ENCODE measurements around the gene SHISA5. TPM values are rescaled to one million over a fixed set of nuclear protein-coding genes. Genes with fewer than 3 reads are reported as not detected.

SHISA5 gene
- total RNA-seq, 1 donor from 2014 or later: 188 TPM

DNA sequence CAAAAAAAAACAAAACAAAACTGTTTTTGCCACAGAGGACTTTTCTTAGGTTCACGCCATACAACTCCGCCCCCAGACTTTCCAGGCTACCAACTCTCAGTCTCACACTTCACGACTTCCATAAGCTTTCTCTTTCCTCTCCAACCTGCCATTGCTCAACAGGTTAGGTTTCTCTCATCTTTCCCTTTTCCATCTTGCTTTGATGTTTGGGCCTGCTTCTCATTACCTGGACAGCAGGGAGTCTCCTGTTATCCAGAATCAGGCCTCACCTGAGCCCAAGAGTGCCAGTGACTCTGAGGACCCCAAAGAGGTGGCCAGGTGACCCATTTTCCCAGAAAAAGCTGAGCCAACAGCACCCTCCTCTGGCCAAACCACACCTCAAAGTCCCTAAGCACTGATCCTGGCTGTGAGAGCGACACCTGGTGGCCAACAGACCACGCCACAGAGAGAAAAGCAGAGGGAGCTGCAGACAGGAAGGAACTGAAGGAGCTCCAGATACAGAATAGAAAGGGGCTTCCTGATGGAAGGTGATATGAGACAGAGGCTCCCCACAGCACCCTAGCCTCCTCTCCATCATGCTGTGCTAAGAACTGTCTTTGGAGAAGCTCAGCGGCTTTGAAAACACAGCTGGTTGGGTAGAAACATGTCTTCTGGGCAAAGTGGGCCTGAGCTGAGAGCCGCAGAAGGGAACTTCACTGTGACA is 68.0 kb downstream of the SHISA5 start:
- no peak for DNase-seq (ENCODE audit: low spot score)
- Mint-ChIP-seq H3K9me3 (ENCODE audit: low read depth) (no peaks in the 10 kb centered on the region), H3K4me3 (ENCODE audit: unreplicated experiment) (no peak overlapping the region), H3K4me1 (ENCODE audit: low read depth) (peaks cover 56% of the 10 kb centered on the region), H3K27ac (ENCODE audit: unreplicated experiment) (no peak overlapping the region), H3K36me3 (ENCODE audit: low read depth) (peaks cover 3% of the 10 kb centered on the region), H3K27me3 (ENCODE audit: low read depth) (no peaks in the 10 kb centered on the region)
- TF ChIP-seq, protein P1, sequence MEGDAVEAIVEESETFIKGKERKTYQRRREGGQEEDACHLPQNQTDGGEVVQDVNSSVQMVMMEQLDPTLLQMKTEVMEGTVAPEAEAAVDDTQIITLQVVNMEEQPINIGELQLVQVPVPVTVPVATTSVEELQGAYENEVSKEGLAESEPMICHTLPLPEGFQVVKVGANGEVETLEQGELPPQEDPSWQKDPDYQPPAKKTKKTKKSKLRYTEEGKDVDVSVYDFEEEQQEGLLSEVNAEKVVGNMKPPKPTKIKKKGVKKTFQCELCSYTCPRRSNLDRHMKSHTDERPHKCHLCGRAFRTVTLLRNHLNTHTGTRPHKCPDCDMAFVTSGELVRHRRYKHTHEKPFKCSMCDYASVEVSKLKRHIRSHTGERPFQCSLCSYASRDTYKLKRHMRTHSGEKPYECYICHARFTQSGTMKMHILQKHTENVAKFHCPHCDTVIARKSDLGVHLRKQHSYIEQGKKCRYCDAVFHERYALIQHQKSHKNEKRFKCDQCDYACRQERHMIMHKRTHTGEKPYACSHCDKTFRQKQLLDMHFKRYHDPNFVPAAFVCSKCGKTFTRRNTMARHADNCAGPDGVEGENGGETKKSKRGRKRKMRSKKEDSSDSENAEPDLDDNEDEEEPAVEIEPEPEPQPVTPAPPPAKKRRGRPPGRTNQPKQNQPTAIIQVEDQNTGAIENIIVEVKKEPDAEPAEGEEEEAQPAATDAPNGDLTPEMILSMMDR (IDR thresholded peaks at IDR 0.05): peak; percentile 100

DNA sequence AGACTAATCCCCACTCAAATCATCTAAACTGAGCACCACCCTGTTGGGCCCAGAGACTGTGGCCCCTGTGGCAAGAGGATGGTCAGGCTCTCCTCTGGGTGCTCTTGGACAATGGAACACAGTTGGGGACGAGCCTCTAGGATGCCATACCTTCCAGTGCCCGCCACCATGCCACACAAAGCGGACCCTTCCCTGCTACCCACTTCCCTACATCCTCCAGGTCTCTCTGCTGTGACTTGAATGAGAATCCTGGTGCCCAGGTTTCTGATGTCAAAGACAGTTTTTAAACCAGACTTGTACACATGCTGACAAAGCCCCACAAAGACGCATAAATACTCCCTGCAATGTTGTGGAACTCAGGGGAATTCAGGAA is 68.8 kb downstream of the SHISA5 start:
- no peak overlapping the region for H3K4me3 Mint-ChIP-seq (ENCODE audit: unreplicated experiment)
- H3K27me3 Mint-ChIP-seq (ENCODE audit: low read depth): no peaks in the 10 kb centered on the region
- no peak overlapping the region for H3K27ac Mint-ChIP-seq (ENCODE audit: unreplicated experiment)

DNA sequence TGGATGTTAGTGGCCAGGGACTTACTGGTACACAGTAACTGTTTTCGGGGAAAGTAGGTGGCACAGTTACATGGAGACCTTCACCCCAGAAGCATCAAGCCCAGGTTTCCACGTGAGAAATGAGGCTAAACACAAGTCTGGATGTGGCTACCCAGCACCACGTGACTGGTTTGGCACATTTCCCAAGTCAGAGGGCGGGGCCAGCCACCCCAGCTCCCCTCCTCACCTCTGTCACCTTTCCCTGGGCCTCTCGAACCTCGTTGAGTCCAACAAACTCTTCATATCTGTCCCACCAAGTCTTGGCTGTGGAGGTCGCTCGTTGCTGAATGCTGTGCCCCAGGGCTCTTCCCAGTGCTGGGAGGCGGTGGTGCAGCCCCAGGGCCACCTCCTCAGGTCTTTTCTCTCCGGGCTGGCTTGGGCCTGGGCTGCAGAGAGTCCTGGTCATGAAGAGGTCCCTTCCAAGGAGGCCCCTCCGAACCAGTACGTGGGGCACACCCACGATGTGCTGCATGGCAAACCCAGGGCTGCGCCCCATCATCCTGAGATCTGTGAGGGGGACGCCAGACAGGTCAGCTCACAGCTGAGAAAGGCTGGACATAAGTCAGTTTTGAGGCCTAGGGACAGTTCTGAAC is 69.3 kb downstream of the SHISA5 start:
- TF ChIP-seq, protein P1 (IDR thresholded peaks at IDR 0.05): no peak
- no peaks in the 10 kb centered on the region for H3K9me3 Mint-ChIP-seq (ENCODE audit: low read depth)
- H3K4me1 Mint-ChIP-seq (ENCODE audit: low read depth): peaks cover 61% of the 10 kb centered on the region
- peak overlapping the region; percentile 87 for H3K27ac Mint-ChIP-seq (ENCODE audit: unreplicated experiment)
- peaks cover 3% of the 10 kb centered on the region for H3K36me3 Mint-ChIP-seq (ENCODE audit: low read depth)
- DNase-seq (ENCODE audit: low spot score): no peak
- no peaks in the 10 kb centered on the region for H3K27me3 Mint-ChIP-seq (ENCODE audit: low read depth)
- H3K4me3 Mint-ChIP-seq (ENCODE audit: unreplicated experiment): no peak overlapping the region

More for the DNA sequence above, 68.8 kb downstream of the SHISA5 start:
- TF ChIP-seq, protein P1 (IDR thresholded peaks at IDR 0.05): no peak
- H3K4me1 Mint-ChIP-seq (ENCODE audit: low read depth): peaks cover 59% of the 10 kb centered on the region
- no peak for DNase-seq (ENCODE audit: low spot score)
- H3K36me3 Mint-ChIP-seq (ENCODE audit: low read depth): peaks cover 3% of the 10 kb centered on the region
- H3K9me3 Mint-ChIP-seq (ENCODE audit: low read depth): no peaks in the 10 kb centered on the region

DNA sequence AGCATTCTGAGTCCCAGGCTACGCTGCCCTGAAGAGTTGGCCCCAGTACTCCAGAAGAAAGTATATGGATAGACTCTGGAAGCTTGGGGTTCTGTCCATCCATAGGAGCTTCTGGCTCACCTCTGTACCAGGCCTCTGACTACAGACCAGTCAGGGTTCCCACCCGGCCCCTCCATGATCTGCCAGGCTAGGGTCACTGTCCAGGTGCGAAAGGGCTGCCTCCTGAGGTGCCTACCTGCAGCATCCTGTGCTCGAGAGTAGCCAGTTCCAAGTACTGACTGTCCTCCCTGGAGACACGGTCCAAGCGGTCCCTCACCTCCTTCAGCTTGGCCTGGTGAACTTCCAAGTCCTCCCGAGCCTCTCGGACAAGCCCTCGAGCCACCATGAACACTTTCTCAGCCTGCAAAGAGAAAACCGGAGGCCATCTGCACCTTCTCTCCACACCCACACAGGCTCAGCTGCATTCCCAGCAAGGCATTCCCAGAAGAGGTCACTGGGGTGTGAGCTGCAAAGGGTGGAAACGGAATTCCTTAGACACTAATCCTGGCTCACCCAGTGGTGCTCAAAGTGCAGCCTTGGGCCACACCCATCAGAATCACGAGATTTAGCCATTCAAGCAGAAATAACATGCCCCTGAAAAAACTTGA is 70.4 kb downstream of the SHISA5 start:
- peaks cover 51% of the 10 kb centered on the region for H3K4me1 Mint-ChIP-seq (ENCODE audit: low read depth)
- TF ChIP-seq, protein P1 (IDR thresholded peaks at IDR 0.05): no peak
- peak overlapping the region; percentile 87 for H3K27ac Mint-ChIP-seq (ENCODE audit: unreplicated experiment)
- H3K36me3 Mint-ChIP-seq (ENCODE audit: low read depth): peaks cover 3% of the 10 kb centered on the region
- peak overlapping the region; percentile 67 for H3K4me3 Mint-ChIP-seq (ENCODE audit: unreplicated experiment)
- no peaks in the 10 kb centered on the region for H3K9me3 Mint-ChIP-seq (ENCODE audit: low read depth)
- no peaks in the 10 kb centered on the region for H3K27me3 Mint-ChIP-seq (ENCODE audit: low read depth)
- DNase-seq (ENCODE audit: low spot score): no peak

Measured in chondrocyte (in vitro differentiated cells).